Omental fat pad (tissue), 4 donors: ENCODE results near the gene RAB15. TPM values are rescaled to one million over a fixed set of nuclear protein-coding genes. Genes with fewer than 3 reads are reported as not detected.

Experiments
- ATAC-seq: fragments of 150-250 bp; one replicate; pipeline ENCODE4 v1.9.1; 2016; ENCODE audit warnings: mild to moderate bottlenecking, moderate library complexity; ENCODE audit not compliant: low FRiP score
- DNase-seq: peaks from one replicate; pipeline ENCODE4 v3.0.0-alpha.2; 2019; ENCODE audit warnings: low spot score
- CTCF ChIP-seq, 3 donors: fragments of 450-650 bp; IDR thresholded peaks; one replicate each; pipeline ENCODE4 v1.5.1; 2016 to 2017; ENCODE audit warnings: antibody characterized with exemption in 3 of 3, mild to moderate bottlenecking in 3 of 3, moderate library complexity in 2 of 3
- total RNA-seq, 4 donors: library from RNA; depleted of rRNA; stranded (reverse); fragments of >200 nt; gene quantifications; one replicate each; pipeline ENCODE4 v1.1.0, GENCODE V29; 2016

RAB15 gene
- total RNA-seq, 4 donors from 2014 or later: 1.6 to 3.8 (median 2.4) TPM

GRCh38 chr14:64992328-64992885, 20.3 kb upstream of the RAB15 start:
- no peak for TF ChIP-seq CTCF (IDR thresholded peaks at IDR 0.05)
- ATAC-seq (no peak), DNase-seq (no peak)

GRCh38 chr14:64990939-64991338, 18.8 kb upstream of the RAB15 start:
- DNase-seq (no peak), ATAC-seq (no peak)
- no peak for TF ChIP-seq CTCF (IDR thresholded peaks at IDR 0.05)

- ATAC-seq (no peak), DNase-seq (no peak)
- TF ChIP-seq CTCF (IDR thresholded peaks at IDR 0.05): no peak
Observed at GRCh38 chr14:64990296-64990695, 18.2 kb upstream of the RAB15 start.

GRCh38 chr14:64987438-64987767, 15.3 kb upstream of the RAB15 start:
- no peak for ATAC-seq
- no peak for TF ChIP-seq CTCF (IDR thresholded peaks at IDR 0.05)
- no peak for DNase-seq

GRCh38 chr14:64986648-64987437, 14.7 kb upstream of the RAB15 start, which contains the start of gene FNTB:
TSS of gene FNTB (plus strand) at chr14:64986895. CDS start at chr14:64986954, 59 bp downstream.
- TF ChIP-seq CTCF (IDR thresholded peaks at IDR 0.05): peak in 1 of 3 donors; percentile 62
- peak; percentile 81 for DNase-seq
- ATAC-seq: peak; percentile 98

GRCh38 chr14:64983439-64984310, 11.5 kb upstream of the RAB15 start:
- DNase-seq (no peak), ATAC-seq (peak; percentile 8)
- no peak for TF ChIP-seq CTCF (IDR thresholded peaks at IDR 0.05)
